ENCODE results near the gene ZNF829. TPM values are rescaled to one million over a fixed set of nuclear protein-coding genes. Genes with fewer than 3 reads are reported as not detected.
A peak's percentile ranks its signal among the peaks of the same experiment; 100 is the strongest.

Gene ZNF829
- total RNA-seq, result 1 to 10 TPM; 2.2 to 2.4 TPM

GRCh38 chr19:36915992-36916830 is at the start of gene ZNF829, which contains the start of gene ZNF568:
Gene ZNF829 (minus strand): TSS chr19:36916291. CDS start chr19:36915167, 1,124 bp downstream.
Gene ZNF568 (plus strand): TSS chr19:36916332. CDS start chr19:36922771, 6,439 bp downstream.
- peak; percentile 14 to 75 for TF ChIP-seq CTCF (IDR thresholded peaks at IDR 0.05)
- peak within 1 kb of the TSS; percentile 93 to 98 for H3K27ac ChIP-seq
- no peaks in the 10 kb centered on the region for H3K27me3 ChIP-seq
- peak; percentile 90 for DNase-seq (ENCODE audit: low spot score)
- H3K36me3 ChIP-seq, result peaks cover 24% of the 10 kb centered on the region
- H3K4me1 ChIP-seq, result peaks cover 0 to 14% of the 10 kb centered on the region in 2 donors
- H3K9me3 ChIP-seq, result peaks cover 0 to 20% of the 10 kb centered on the region in 2 donors
- H3K4me3 ChIP-seq, result peak within 1 kb of the TSS; percentile 78 to 87

DNA sequence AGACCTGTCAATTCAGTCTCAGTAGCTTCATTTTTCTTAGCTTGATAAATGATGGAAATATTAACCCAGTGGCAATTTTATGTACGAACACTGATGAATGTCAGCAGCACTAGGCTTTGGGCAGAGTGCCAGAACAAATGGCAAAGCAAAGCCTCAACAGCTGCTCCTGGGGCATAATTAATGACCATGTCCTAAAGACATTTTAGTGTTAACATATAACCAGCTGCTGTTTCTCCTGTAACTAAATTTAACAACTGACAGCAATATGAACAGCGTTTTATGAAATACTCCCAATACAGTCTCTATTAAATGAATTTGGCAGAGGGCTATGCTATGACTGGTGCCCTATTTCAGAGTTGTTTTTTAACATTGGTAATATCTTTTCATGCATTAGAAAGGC is 47.2 kb upstream of the ZNF829 start:
- no peak for TF ChIP-seq CTCF (IDR thresholded peaks at IDR 0.05)
- no peaks in the 10 kb centered on the region for H3K36me3 ChIP-seq
- H3K9me3 ChIP-seq, result peaks cover 0 to 34% of the 10 kb centered on the region in 2 donors
- no peaks in the 10 kb centered on the region for H3K4me1 ChIP-seq
- no peak overlapping the region for H3K4me3 ChIP-seq
- H3K27ac ChIP-seq, result no peak overlapping the region
- no peak for DNase-seq (ENCODE audit: low spot score)
- H3K27me3 ChIP-seq, result no peaks in the 10 kb centered on the region

GRCh38 chr19:36962346-36962745 is 46.3 kb upstream of the ZNF829 start:
- H3K36me3 ChIP-seq, result no peaks in the 10 kb centered on the region
- peaks cover 0 to 41% of the 10 kb centered on the region in 2 donors for H3K9me3 ChIP-seq
- no peaks in the 10 kb centered on the region for H3K4me1 ChIP-seq
- H3K27me3 ChIP-seq, result no peaks in the 10 kb centered on the region
- no peak overlapping the region for H3K27ac ChIP-seq
- no peak overlapping the region for H3K4me3 ChIP-seq
- DNase-seq (ENCODE audit: low spot score), result no peak
- no peak for TF ChIP-seq CTCF (IDR thresholded peaks at IDR 0.05)

DNA sequence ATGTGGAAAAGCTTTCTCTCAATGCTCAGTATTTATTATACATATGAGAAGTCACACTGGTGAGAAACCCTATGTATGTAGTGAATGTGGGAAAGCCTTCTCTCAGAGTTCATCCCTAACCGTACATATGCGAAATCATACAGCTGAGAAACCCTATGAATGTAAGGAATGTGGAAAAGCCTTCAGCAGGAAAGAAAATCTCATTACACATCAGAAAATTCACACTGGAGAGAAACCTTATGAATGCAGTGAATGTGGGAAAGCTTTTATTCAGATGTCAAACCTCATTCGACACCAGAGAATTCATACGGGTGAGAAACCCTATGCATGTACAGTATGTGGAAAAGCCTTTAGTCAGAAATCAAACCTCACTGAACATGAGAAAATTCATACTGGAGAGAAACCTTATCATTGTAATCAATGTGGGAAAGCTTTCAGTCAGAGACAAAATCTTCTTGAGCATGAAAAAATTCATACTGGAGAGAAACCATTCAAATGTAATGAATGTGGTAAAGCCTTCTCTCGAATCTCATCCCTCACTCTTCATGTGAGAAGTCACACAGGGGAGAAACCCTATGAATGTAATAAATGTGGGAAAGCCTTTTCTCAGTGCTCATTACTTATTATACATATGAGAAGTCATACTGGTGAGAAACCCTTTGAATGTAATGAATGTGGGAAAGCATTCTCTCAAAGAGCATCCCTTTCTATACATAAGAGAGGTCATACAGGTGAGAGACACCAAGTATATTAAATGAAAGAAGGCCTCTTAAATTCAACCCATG is 34.4 kb upstream of the ZNF829 start:
- DNase-seq (ENCODE audit: low spot score), result no peak
- TF ChIP-seq CTCF (IDR thresholded peaks at IDR 0.05), result no peak
- H3K4me1 ChIP-seq, result no peaks in the 10 kb centered on the region
- H3K9me3 ChIP-seq, result peaks cover 23 to 95% of the 10 kb centered on the region in 2 donors
- H3K27me3 ChIP-seq, result no peaks in the 10 kb centered on the region
- peaks cover 57% of the 10 kb centered on the region for H3K36me3 ChIP-seq
- H3K27ac ChIP-seq, result no peak overlapping the region
- H3K4me3 ChIP-seq, result no peak overlapping the region

- H3K27me3 ChIP-seq, result no peaks in the 10 kb centered on the region
- H3K4me1 ChIP-seq, result no peaks in the 10 kb centered on the region
- peaks cover 0 to 79% of the 10 kb centered on the region in 2 donors for H3K9me3 ChIP-seq
- TF ChIP-seq CTCF (IDR thresholded peaks at IDR 0.05), result no peak
- no peak for DNase-seq (ENCODE audit: low spot score)
- peaks cover 77% of the 10 kb centered on the region for H3K36me3 ChIP-seq
- H3K4me3 ChIP-seq, result no peak overlapping the region
- no peak overlapping the region for H3K27ac ChIP-seq
Observed at GRCh38 chr19:36939153-36939552, 23.1 kb upstream of the ZNF829 start.
